ENCODE measurements around the gene FTSJ1. TPM values are rescaled to one million over a fixed set of nuclear protein-coding genes. Genes with fewer than 3 reads are reported as not detected.
"Not testable (repeated sequence)": the region's sequence is repeated elsewhere in the genome, so short reads cannot be mapped to it uniquely, and the experiment has no call there.

The FTSJ1 gene
- total RNA-seq, 1 donor from 2014 or later = 57.1 TPM

- Mint-ChIP-seq H3K36me3 (ENCODE audit: unreplicated experiment) (peaks cover 8% of the 10 kb centered on the region), H3K4me3 (ENCODE audit: unreplicated experiment) (no peak overlapping the region), H3K9me3 (ENCODE audit: unreplicated experiment) (no peaks in the 10 kb centered on the region), H3K27ac (ENCODE audit: unreplicated experiment) (no peak overlapping the region), H3K27me3 (ENCODE audit: unreplicated experiment) (no peaks in the 10 kb centered on the region), H3K4me1 (ENCODE audit: unreplicated experiment) (no peaks in the 10 kb centered on the region)
- no peak for DNase-seq (ENCODE audit: extremely low spot score, unreplicated experiment)
- no peak for TF ChIP-seq CTCF (IDR thresholded peaks at IDR 0.05)
These were observed 40.3 kb downstream of the FTSJ1 start for GRCh38 chrX:48516285-48516684.

- peaks cover 8% of the 10 kb centered on the region for H3K36me3 Mint-ChIP-seq (ENCODE audit: unreplicated experiment)
- H3K4me1 Mint-ChIP-seq (ENCODE audit: unreplicated experiment) = peaks cover under 1% of the 10 kb centered on the region
- H3K27ac Mint-ChIP-seq (ENCODE audit: unreplicated experiment) = no peak overlapping the region
- no peak for DNase-seq (ENCODE audit: extremely low spot score, unreplicated experiment)
- no peak overlapping the region for H3K4me3 Mint-ChIP-seq (ENCODE audit: unreplicated experiment)
- H3K9me3 Mint-ChIP-seq (ENCODE audit: unreplicated experiment) = no peaks in the 10 kb centered on the region
- no peak for TF ChIP-seq CTCF (IDR thresholded peaks at IDR 0.05)
- H3K27me3 Mint-ChIP-seq (ENCODE audit: unreplicated experiment) = no peaks in the 10 kb centered on the region
These were observed 41.0 kb downstream of the FTSJ1 start for GRCh38 chrX:48516987-48517386.

GRCh38 chrX:48519481-48519880 is 43.5 kb downstream of the FTSJ1 start:
- DNase-seq (ENCODE audit: extremely low spot score, unreplicated experiment); H3K27me3 Mint-ChIP-seq (ENCODE audit: unreplicated experiment); H3K9me3 Mint-ChIP-seq (ENCODE audit: unreplicated experiment); H3K27ac Mint-ChIP-seq (ENCODE audit: unreplicated experiment); H3K36me3 Mint-ChIP-seq (ENCODE audit: unreplicated experiment); H3K4me1 Mint-ChIP-seq (ENCODE audit: unreplicated experiment); H3K4me3 Mint-ChIP-seq (ENCODE audit: unreplicated experiment): not testable (repeated sequence)

- Mint-ChIP-seq H3K4me1 (ENCODE audit: unreplicated experiment) (peaks cover 3% of the 10 kb centered on the region), H3K27ac (ENCODE audit: unreplicated experiment) (peak overlapping the region; percentile 24), H3K36me3 (ENCODE audit: unreplicated experiment) (no peaks in the 10 kb centered on the region), H3K9me3 (ENCODE audit: unreplicated experiment) (no peaks in the 10 kb centered on the region), H3K4me3 (ENCODE audit: unreplicated experiment) (peak overlapping the region; percentile 54), H3K27me3 (ENCODE audit: unreplicated experiment) (no peaks in the 10 kb centered on the region)
- TF ChIP-seq CTCF (IDR thresholded peaks at IDR 0.05) = no peak
- DNase-seq (ENCODE audit: extremely low spot score, unreplicated experiment) = no peak
These were observed 44.5 kb downstream of the FTSJ1 start for GRCh38 chrX:48520455-48520854.

GRCh38 chrX:48520976-48521352 is 45.0 kb downstream of the FTSJ1 start:
- H3K36me3 Mint-ChIP-seq (ENCODE audit: unreplicated experiment) = no peaks in the 10 kb centered on the region
- peak overlapping the region; percentile 80 for H3K4me3 Mint-ChIP-seq (ENCODE audit: unreplicated experiment)
- no peak for TF ChIP-seq CTCF (IDR thresholded peaks at IDR 0.05)

More at GRCh38 chrX:48520976-48521352, 45.0 kb downstream of the FTSJ1 start:
- peak overlapping the region; percentile 72 for H3K27ac Mint-ChIP-seq (ENCODE audit: unreplicated experiment)
- peaks cover 3% of the 10 kb centered on the region for H3K4me1 Mint-ChIP-seq (ENCODE audit: unreplicated experiment)
- no peak for DNase-seq (ENCODE audit: extremely low spot score, unreplicated experiment)
- no peaks in the 10 kb centered on the region for H3K9me3 Mint-ChIP-seq (ENCODE audit: unreplicated experiment)
- no peaks in the 10 kb centered on the region for H3K27me3 Mint-ChIP-seq (ENCODE audit: unreplicated experiment)

Data from osteocyte (in vitro differentiated cells).